ENCODE measurements around the gene ARAF.
A peak's percentile ranks its signal among the peaks of the same experiment; 100 is the strongest.
"Not testable (repeated sequence)": the region's sequence is repeated elsewhere in the genome, so short reads cannot be mapped to it uniquely, and the experiment has no call there.

The ARAF gene

GRCh38 chrX:47560934-47561658, at the start of gene ARAF:
Gene ARAF (plus strand): TSS chrX:47561205. CDS start chrX:47562968, 1,763 bp downstream.
- Histone ChIP-seq H4K20me1 (peaks cover 40% of the 10 kb centered on the region), H3K27ac (peak within 1 kb of the TSS; percentile 92), H3K4me3 (peak within 1 kb of the TSS; percentile 68), H3K4me1 (peaks cover 25% of the 10 kb centered on the region), H3K27me3 (peaks cover 20% of the 10 kb centered on the region; the same call in 1 of the 2 replicates), H3K4me2 (peak within 1 kb of the TSS; percentile 69), H3K36me3 (peaks cover 23% of the 10 kb centered on the region), H3K9ac (peak within 1 kb of the TSS; percentile 83), H3K9me3 (no peaks in the 10 kb centered on the region)
- no peak for TF ChIP-seq Cebpa-rat (IDR thresholded peaks at IDR 0.05)

- H3K9ac ChIP-seq, H4K20me1 ChIP-seq, H3K4me1 ChIP-seq, H3K9me3 ChIP-seq, H3K4me3 ChIP-seq, H3K4me2 ChIP-seq, H3K36me3 ChIP-seq, H3K27ac ChIP-seq: not testable (repeated sequence)
- H3K27me3 ChIP-seq = peaks cover 19% of the 10 kb centered on the region
Observed at GRCh38 chrX:47512383-47512782, 48.6 kb upstream of the ARAF start.

DNA sequence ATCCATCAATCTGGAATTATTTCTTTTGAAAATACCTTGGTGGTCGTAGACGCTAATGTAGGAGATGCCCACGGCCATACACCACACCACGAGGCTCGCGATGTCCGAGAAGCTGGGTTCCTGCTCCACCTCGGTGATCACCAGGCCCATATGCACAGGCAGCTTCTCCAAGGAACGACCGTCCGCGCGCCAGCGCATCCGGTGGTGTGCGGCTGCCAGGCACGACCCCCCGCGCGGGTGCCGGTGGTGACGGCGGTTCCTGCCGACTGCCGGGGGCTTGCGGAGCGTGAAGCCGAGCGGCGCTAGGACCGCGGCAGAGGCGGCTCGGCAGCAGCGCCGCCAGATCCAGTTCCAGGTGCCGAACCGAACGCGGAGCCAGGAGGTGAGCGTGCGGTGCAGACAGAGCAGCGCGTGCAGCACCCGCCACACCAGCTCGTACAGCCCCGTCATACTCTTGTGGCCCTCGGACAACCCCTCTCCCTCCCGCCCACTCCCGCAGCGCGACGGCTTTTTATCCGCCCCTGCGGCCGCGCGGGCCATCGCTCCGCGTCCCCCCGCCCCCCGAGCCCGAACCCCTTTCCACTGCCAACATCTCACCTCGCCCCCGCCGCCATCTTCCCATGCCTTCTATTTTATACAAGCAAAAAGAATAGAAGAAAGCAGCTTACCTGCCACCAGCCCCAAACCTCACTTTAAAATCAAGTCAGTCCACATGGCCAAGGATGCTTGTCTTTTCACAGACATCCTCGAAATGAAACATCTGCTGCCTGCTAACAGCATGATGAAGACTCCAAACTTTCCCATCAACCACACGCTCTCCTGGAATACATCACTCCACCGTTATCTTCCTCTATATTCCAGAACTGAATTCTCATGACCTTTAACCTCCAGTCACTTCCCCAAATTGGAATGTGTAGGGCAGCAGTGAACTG, 47.7 kb upstream of the ARAF start:
- H3K9ac ChIP-seq, H3K4me1 ChIP-seq, H3K36me3 ChIP-seq, H4K20me1 ChIP-seq, H3K27ac ChIP-seq, H3K9me3 ChIP-seq: not testable (repeated sequence)
- H3K27me3 ChIP-seq = peaks cover 13% of the 10 kb centered on the region
- peak overlapping the region; percentile 59 for H3K4me3 ChIP-seq
- peak overlapping the region; percentile 63 for H3K4me2 ChIP-seq

DNA sequence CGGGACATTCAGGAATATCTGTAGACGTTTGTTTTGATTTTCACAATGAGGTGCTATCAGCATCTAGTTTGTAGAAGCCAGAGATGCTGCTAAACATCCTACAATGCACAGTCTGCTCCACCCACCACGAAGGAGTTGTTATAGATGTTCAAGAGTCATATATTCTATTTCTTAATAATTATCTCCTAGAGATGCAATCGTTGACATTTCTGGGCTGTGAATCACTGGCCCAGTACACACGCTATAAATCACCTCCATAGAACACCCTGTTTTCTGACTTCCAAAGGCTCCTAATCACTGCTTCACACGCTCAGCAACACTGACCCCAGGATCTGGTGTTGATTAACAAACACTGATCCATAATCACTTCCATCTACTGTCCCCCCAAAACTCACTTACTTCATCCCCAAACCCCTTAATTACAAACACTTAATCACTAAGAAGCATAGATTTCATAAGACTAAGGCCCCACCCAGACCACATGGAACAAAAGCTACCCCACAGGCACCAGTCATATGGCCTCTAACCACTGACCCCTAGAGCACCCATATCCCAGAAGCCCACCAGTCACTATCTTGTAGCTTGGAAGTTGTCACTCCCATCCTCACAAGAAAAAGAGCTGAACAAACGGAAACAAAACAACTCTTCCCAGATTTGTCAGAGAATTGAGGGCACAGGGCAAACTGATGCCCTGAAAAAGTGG, 46.3 kb upstream of the ARAF start:
- Histone ChIP-seq H3K4me3 (no peak overlapping the region), H3K4me2 (no peak overlapping the region), H3K9ac (no peak overlapping the region), H3K4me1 (0 out of 2 replicates have a peak, but pooled peaks cover 4% of the 10 kb centered on the region), H3K9me3 (no peaks in the 10 kb centered on the region), H4K20me1 (no peaks in the 10 kb centered on the region), H3K36me3 (no peaks in the 10 kb centered on the region), H3K27me3 (no peaks in the 10 kb centered on the region), H3K27ac (no peak overlapping the region)
- no peak for TF ChIP-seq Cebpa-rat (IDR thresholded peaks at IDR 0.05)

DNA sequence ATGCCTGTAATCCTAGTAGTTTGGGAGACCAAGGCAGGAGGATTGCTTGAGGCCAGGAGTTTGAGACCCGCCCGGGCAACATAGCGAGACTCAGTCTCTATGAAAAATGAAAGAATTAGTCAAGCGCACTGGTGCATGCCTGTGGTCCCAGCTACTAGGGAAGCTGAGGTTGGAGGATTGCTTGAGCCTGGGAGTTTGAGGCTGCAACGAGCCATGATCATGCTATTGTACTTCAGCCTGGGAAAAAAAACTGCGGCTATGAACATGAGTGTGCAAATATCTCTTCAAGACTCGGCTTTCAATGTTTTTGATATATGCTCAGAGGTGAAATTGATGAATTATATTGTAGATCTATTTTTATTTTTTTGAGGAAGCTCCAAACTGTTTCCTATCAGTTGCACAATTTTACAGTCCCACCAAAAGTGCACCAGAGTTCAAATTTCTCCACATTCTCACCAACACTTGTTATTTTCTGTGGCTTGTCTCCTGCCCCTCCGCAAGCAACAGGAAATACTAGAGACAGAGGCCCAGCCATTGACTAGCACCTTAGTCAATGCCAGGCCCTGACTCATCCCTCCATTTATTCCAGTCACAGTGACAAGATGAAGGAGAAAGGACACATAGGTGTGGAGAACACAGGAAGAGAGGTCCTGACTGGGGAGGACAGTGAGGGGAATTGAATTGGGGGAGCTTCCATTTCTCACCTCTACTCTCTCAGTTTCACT, 44.9 kb upstream of the ARAF start:
- H3K27ac ChIP-seq = no peak overlapping the region
- H3K4me3 ChIP-seq = no peak overlapping the region
- H3K4me2 ChIP-seq = no peak overlapping the region
- H4K20me1 ChIP-seq = no peaks in the 10 kb centered on the region
- no peaks in the 10 kb centered on the region for H3K36me3 ChIP-seq
- no peak for TF ChIP-seq Cebpa-rat (IDR thresholded peaks at IDR 0.05)
- no peaks in the 10 kb centered on the region for H3K9me3 ChIP-seq
- no peaks in the 10 kb centered on the region for H3K27me3 ChIP-seq
- H3K9ac ChIP-seq = no peak overlapping the region
- 0 out of 2 replicates have a peak, but pooled peaks cover 4% of the 10 kb centered on the region for H3K4me1 ChIP-seq

GRCh38 chrX:47518144-47518543, 42.9 kb upstream of the ARAF start:
- peaks cover 17% of the 10 kb centered on the region for H3K9me3 ChIP-seq
- H4K20me1 ChIP-seq = no peaks in the 10 kb centered on the region
- no peak overlapping the region for H3K4me3 ChIP-seq
- no peak overlapping the region for H3K27ac ChIP-seq
- TF ChIP-seq Cebpa-rat (IDR thresholded peaks at IDR 0.05) = no peak
- no peaks in the 10 kb centered on the region for H3K36me3 ChIP-seq
- H3K4me2 ChIP-seq = peak overlapping the region; percentile 9; the same call in 1 of the 2 replicates
- H3K27me3 ChIP-seq = no peaks in the 10 kb centered on the region
- 0 out of 2 replicates have a peak, but pooled peaks cover 4% of the 10 kb centered on the region for H3K4me1 ChIP-seq
- H3K9ac ChIP-seq = no peak overlapping the region

GRCh38 chrX:47523297-47523696, 37.7 kb upstream of the ARAF start:
- H3K27ac ChIP-seq = no peak overlapping the region
- H3K27me3 ChIP-seq = no peaks in the 10 kb centered on the region; the same call in 1 of the 2 replicates
- no peak for TF ChIP-seq Cebpa-rat (IDR thresholded peaks at IDR 0.05)
- no peaks in the 10 kb centered on the region for H4K20me1 ChIP-seq
- peak overlapping the region; percentile 72 for H3K4me2 ChIP-seq
- H3K9me3 ChIP-seq = peaks cover 17% of the 10 kb centered on the region
- peak overlapping the region; percentile 69 for H3K9ac ChIP-seq
- no peaks in the 10 kb centered on the region for H3K36me3 ChIP-seq
- peak overlapping the region; percentile 69 for H3K4me3 ChIP-seq
- peaks cover 5% of the 10 kb centered on the region; the same call in 1 of the 2 replicates for H3K4me1 ChIP-seq

DNA sequence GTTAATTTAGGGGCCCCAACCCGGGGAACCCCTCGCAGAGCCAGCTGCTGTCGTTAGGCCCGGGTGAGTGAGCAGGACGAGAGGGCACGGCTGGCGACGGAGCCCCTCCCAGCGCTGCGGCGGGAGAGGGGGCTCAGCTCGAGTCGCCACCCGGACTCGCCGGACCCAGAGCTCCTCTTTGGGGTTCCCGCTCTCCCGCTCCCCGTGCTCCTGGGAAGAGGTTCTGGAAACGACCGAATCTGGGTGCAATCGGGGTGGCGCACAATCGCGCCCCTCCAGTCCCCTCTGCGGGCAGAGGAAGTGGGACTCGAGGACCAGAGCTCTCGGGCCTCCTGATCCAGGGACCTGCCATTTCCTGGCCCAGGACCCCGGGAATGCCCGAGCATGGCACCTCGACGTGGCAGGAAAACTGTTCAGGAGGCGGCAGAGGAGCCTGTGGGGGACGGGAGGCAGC, 37.3 kb upstream of the ARAF start:
- Histone ChIP-seq H3K27ac (peak overlapping the region; percentile 66; the same call in 1 of the 2 replicates), H3K4me1 (peaks cover 5% of the 10 kb centered on the region; the same call in 1 of the 2 replicates), H3K36me3 (no peaks in the 10 kb centered on the region), H4K20me1 (no peaks in the 10 kb centered on the region), H3K27me3 (no peaks in the 10 kb centered on the region; the same call in 1 of the 2 replicates), H3K4me2 (peak overlapping the region; percentile 72), H3K9ac (peak overlapping the region; percentile 69), H3K9me3 (peaks cover 17% of the 10 kb centered on the region), H3K4me3 (peak overlapping the region; percentile 69)
- TF ChIP-seq Cebpa-rat (IDR thresholded peaks at IDR 0.05) = no peak

GRCh38 chrX:47529548-47529947, 31.5 kb upstream of the ARAF start:
- Histone ChIP-seq H3K36me3 (no peaks in the 10 kb centered on the region), H3K4me1 (no peaks in the 10 kb centered on the region), H4K20me1 (no peaks in the 10 kb centered on the region), H3K4me2 (no peak overlapping the region), H3K27ac (no peak overlapping the region), H3K9me3 (no peaks in the 10 kb centered on the region), H3K4me3 (no peak overlapping the region), H3K9ac (no peak overlapping the region), H3K27me3 (no peaks in the 10 kb centered on the region; the same call in 1 of the 2 replicates)
- no peak for TF ChIP-seq Cebpa-rat (IDR thresholded peaks at IDR 0.05)
